NCI-H1436 (cell line): ENCODE measurements around the gene ZBP1.

ENCODE experiments used
- DNase-seq: peaks from one replicate; lab custom pipeline; 2025; lab: John Stamatoyannopoulos, UW

The ZBP1 gene, protein sequence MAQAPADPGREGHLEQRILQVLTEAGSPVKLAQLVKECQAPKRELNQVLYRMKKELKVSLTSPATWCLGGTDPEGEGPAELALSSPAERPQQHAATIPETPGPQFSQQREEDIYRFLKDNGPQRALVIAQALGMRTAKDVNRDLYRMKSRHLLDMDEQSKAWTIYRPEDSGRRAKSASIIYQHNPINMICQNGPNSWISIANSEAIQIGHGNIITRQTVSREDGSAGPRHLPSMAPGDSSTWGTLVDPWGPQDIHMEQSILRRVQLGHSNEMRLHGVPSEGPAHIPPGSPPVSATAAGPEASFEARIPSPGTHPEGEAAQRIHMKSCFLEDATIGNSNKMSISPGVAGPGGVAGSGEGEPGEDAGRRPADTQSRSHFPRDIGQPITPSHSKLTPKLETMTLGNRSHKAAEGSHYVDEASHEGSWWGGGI

DNA sequence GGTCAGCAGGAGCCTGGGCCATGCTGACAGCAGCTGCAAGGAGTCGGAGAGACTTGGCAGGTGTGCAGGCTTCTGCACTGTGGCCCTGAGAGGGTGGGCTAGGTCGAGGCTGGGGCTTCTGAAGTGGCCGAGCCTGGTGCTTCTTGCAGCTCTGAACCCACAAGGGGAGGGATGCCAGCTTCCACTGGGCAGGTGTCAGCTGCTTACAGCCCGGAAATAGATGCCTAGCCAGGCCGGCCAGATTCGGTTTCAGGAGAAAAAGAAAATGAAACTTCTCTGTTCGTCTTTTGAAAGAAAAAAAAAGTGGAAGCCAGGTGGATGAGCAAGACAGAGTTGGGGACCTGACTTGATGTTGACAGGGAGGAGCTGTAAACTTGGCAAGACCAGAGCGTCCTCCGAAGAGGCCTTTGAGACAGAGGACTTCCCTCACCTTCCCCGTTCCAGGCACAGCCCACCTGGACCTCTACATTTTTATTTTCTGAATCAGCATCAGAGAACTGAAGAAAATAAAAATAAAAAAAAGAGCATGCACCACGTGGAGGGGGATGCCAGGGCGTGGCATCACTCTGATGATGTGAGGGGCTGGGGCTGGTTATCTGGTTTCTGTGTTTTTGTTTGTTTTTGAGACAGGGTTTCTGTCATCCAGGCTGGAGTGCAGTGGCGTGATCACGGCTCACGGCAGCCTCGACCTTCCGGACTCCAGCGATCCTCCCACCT is at the start of gene ZBP1:
TSS of gene ZBP1 (minus strand) at position 153 of the 717 bp plus-strand sequence. CDS start at position 22, 131 bp downstream.
- no peak for DNase-seq

DNA sequence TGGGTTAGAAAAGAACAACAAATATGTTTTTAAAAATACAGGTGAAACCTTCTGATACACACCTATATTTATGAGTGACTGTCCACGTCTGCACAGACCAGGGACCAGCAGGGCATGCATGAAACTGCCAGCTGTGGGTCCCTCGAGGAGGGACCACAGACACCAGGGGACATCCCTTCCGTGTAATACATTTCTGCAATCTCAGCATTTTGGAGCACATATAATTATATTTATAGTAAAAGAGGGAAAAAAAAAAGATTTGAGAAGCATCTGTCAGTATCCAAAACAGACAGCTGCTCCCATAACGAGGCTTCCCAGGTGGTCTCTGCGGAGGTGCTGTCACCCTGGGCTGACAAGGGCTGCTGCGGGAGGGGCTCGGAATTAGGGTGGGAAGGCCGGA is 49.4 kb upstream of the ZBP1 start:
- DNase-seq, result no peak

DNA sequence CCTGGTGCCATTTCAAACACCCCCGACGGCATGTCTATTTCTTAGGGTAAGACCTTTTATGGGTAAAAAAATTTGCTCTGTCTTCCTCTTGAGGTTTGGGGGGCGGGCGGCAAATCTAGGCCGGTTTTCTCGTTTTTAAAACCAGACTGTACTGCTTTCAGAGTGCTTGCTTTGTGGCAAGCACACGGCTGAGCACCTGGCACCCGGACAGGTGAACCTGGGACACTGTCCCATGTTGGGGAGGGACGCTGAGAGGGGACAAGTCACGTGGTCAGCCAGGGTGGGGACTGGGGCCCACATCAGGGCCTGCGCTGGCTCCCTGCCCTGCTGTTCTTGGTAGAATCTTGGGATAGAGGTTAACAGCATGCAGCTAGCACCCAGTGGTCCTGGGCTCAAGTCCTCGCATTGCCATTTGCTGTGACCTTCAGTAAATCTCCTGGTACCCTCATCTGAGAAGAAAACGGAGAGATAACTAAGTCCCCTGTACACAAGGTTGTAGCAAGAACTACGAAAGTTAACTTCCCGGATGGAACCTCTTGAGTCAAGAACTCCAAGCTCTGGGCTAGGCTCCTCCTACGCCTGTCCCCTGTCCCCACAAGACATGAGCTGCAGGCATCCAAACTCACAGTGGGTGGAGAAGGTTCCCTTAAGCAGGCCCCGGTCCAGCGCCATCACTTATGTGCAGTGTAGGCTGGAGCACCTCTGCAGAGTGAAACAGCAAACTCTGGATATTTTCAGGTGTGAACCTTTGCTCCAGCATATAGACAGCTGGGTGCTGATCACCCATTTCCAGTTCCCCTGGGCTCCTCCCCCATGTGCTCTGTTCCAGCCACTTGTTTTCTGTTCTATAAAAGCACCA is 47.9 kb upstream of the ZBP1 start:
- DNase-seq, result no peak

DNA sequence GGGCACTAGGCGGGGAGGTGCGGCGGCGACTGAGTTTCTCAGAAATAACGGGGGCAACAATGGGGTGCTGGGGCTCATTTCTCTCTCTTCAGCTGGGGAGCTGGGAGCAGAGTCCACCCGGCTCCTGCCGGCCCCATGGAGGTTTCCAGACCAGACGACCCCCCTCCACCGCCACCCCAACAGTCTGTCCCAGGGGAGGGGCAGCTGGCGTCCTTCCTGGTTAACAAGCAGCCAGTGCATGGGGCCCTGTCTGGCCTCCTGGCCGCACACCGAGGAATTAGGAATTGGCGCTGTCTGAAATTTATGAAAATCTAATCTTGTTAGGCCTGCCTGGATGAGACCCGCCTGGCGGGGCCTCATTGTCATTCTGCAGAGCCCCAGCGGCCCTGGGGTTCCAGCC is 47.2 kb upstream of the ZBP1 start:
- DNase-seq, result no peak

DNA sequence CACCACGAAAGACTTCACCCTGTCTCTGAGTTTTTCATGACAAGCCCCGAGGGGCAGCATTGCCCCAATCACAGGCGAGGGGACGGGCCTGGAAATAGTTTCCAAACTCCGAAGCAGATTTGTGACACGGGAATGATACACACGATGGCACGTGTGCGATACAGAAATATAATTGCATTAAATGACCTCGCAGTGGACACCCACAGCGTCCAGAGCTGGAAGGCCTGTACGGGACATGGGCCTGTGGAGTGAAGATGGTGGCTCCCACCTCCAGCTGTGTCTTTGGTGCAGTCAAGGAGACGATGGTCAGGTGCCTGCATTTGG is 46.6 kb upstream of the ZBP1 start:
- DNase-seq, result no peak

DNA sequence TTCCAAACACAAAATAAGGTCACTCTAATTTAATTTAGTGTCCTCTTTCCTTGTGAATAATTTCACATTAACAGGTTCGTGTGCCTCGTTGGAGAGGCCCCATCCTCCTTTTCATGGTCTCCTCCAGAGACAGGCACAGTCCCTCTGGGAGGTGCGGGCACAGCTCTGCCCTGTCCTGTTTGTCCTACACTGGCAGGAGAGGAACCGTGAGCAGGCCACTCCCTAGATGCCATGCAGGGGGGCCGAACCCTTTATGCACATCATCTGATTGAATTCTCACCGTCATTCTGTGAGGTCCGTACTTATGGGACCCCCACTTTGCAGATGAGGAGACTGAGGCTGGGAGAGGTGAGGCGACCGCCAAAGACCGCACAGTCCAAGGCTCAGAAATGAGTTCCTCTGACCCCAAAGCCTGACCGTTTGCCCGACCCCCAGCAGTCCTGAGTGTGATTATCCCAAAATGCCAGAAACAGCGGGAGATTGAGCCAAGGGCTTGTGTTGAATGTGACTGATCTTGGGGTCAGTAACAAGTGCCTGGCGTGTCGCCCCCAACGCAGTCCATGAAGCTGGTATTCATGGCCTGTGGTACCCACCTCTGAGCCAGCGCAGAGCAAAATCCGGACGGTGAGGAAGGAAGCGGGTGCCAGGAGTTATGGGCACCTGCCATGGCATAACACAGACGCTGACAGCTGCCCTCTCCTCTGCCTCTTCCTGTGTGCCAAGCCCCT is 46.0 kb upstream of the ZBP1 start:
- no peak for DNase-seq

DNA sequence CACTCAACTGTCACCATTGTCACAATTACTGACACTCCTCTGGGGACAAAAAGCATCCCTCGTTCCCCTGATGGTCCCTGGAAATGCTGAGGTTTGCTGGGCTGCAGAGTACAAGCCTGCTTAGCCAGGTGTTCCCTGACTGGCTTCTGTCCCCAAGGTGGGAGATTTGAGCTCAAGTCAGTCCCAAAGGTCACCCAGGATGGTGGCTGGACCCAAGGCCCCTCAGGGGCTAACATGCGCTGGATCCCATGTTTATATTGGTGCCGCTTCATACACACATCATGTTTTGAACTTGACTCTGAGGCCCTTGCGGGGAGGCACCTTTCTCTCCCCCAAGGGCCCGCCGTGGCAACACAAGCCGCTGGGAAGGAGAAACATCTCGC is 45.4 kb upstream of the ZBP1 start:
- no peak for DNase-seq

DNA sequence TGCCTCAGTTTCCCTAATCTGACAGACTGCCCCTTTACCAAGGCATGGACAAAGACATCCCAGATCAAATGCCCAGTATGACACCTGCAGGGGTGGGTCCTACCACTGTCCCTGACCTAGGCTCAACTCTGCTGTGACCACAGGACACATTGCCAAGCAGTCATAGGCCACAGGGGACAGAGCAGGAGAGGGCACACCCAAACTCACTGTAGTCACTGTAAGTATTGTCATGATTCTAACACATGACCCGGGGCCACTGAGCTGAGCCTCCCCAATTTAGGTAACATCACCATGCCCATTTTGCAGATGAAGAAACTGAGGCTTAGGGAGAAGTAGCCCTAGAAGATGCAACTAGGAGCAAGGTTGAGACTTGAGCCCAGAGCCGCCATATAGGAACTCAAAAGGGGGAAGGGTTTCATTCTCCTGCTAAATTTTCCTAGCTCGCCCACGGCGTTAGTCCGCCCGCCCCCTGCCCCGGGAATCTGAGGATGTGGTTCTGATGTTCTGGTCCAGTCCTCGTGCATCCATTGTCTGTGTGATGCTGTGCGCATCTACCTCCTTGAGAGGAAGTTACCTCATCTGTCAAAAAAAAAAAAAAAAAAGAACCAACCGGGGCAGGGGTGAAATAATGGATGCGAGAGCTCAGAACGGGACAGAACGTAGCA is 44.8 kb upstream of the ZBP1 start:
- no peak for DNase-seq

DNA sequence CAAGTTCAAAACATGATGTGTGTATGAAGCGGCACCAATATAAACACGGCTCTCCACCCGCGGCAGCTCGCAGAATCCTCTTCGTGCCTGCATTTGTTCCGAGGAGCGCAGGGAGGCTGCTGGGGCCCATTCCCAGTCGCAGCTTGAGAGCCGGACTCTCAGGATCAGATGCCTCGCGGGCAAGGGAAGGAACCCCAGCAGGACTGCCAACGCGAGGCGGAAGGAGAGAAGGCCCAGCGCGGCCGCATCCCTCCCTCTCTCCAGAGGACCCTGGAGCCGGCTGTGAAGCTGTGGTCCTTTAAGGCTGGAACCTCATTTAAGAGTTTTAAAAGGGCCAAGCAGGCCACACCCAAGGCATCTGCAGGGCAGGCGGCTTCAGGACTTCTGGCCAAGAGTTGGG is 44.2 kb upstream of the ZBP1 start:
- DNase-seq, result no peak

DNA sequence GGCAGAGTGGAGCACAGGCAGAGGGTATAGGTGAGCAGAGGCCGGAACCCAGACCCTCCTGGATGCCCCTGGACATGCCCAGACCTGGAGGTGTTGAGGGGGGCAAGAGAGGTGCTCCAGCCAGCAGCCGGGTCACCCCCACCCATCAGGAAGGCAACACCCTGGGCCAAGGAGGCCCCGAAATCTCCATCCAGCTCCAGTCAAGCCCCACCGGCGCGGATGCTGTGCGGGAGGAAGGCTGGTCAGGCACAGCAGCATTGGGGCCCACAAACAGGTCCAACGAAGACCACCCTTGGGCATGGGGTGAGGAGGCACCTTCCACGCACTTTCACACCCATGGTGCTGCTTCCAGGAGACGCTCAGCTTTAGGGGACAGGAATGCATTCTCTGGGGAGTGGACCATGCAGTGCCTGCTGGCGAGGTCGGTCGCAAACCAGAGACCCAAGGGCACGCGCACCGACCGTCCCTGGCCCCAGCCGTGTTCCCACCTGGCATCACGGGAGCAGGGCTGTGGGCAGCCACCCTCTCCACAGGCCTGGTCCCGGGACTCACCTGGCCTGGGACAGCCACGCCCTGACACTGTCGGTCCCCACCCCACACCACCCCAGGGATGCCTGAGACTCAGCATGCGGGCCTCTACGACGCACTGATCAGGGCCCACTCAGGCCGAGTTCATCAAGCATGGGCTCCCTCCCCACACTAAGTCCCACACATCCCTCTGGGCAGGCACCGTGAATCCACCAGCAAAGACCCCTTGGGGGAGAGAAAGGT is 43.6 kb upstream of the ZBP1 start:
- DNase-seq, result no peak

DNA sequence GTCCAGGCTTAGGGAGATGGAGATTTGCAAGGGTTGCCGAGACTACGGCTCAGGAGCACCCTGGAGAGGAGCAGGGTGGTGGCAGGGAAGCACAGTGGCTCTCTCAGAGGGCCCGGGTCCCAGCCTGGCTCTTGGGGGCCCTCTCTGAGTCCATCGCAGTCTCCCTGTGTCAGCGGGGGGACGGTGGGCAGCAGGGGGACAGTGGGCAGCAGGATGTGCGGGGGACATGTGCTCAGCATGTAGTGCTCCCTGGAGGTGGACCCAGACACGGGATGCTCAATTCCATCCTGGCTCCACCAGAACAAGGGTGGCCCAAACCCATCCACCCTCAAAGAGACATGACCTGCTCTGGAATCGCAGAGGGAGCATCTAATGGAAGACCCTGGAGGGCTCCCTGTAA is 43.0 kb upstream of the ZBP1 start:
- no peak for DNase-seq

DNA sequence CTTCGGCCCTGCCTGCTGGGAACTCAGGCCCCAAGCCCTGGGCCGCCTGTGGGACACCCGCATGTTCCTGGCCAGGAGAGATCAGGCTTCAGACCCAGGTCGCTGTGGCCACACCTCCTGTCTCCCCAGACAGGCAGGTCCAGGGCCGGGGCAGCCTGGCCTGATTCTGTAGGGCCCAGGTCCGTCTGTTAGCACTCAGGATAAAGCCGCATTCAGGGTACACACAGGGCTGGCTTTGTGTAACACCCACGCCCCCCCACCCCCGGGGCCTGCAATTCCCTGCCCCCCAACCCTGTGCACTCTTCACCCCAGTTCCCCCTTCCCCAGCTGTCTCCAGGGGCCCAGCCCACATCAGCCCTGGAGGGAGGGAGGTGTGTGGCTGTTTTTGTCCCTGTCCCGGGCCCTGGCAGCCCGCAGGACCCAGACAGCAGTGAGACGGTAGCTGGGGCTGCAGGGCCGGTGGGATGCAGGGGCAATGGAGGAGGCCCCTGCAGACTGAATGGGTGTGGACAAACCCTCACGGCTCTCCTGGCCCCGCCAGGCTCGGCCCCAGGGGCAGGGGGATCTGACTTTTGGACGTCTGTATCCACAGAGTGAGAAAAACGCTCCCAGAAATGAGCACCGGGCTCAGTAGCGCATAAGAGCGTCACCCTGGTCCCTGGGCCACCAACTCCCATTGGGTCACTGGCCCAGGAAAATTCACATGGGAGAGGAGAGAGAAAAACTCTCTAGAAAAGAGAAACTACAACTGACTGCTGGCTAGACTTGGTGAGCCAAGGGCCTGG is 42.4 kb upstream of the ZBP1 start:
- DNase-seq, result no peak

DNA sequence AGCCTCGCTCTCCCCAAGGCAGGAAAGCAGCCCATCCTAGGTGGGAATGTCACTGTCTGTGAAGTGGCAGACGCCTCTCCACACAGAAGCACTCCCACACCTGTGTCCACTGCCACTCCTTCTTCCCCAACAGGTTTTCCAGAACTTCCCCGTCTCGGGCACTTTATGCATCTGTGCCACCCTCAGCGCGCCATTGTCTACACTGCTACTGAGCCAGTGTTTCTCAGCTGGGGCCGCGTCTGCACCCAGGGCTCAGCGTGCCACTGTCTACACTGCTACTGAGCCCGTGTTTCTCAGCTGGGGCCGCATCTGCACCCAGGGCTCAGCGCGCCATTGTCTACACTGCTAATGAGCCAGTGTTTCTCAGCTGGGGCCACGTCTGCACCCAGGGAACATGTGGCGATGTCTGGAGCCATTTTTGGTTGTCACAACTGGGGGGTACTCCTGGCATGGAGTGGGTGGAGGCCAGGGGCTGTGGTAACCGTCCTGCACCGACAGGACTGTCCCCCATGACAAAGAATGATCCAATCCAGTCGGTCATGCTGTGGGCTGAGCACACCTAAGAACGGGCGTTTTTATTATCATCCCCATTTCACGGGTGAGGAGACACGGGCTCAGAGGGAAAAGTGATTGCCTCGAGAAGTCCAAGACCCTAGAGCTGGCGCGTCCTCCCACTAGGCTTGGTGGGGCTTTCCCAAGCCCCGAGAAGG is 41.7 kb upstream of the ZBP1 start:
- DNase-seq, result no peak

DNA sequence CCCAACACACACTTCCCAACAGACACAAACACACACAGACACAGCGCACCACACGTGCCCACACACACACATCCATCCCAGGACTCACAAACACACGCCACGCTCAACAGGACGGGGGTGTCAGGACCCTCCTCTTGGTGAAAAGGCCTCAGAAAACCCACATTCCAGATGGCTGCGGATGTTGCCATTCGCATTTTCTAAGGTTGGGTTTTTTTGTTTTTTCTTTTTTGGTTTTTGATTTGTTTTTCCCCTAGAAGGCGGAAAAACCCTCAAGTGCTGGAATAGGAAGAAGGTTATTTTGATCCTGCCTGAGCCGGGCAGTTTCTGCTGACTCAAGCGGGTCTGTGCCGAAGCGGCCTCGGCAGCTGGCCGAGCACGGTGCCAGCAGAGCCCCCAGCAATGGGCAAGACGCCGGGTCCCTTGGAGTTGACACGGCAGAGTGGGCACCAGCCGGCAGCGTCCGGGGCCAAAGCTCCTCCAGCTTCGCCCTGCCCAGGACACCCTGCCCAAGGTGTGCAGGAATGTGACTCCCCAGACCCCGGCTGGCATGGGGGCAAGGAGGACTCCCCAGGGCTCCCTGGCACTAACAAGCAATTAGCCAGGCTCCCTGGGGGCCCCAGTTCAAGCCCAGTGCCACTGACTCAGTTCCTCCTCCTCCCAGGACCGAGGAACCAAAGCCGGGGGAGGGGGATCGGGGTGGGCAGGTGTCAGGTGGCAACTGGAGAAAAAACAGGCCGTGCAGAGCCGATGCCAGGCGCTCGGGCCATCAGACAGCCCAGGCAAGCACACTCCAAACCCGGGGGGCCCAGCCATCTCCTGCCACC is 40.9 kb upstream of the ZBP1 start:
- no peak for DNase-seq

DNA sequence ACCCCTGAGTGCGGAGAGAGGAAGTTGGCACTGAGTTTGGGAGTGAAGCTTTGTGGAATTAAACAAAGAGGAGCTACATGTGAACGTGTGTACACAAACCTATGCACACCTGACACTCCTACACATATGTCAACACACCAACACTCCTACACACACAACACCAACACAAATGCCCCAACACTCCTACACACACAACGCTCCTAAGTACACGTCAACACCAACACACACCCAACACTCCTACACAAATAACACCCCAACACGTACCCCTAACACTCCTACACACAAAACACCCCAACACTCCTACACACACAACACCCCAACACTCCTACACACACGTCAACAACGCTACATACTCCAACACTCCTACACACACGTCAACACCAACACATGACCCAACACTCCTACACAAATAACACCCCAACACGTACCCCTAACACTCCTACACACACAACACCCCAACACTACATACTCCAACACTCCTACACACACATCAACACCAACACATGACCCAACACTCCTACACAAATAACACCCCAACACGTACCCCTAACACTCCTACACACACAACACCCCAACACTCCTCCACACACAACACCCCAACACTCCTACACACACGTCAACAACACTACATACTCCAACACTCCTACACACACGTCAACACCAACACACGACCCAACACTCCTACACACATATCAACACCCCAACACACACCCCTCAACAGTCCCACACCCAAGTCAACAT is 40.1 kb upstream of the ZBP1 start:
- DNase-seq, result no peak

DNA sequence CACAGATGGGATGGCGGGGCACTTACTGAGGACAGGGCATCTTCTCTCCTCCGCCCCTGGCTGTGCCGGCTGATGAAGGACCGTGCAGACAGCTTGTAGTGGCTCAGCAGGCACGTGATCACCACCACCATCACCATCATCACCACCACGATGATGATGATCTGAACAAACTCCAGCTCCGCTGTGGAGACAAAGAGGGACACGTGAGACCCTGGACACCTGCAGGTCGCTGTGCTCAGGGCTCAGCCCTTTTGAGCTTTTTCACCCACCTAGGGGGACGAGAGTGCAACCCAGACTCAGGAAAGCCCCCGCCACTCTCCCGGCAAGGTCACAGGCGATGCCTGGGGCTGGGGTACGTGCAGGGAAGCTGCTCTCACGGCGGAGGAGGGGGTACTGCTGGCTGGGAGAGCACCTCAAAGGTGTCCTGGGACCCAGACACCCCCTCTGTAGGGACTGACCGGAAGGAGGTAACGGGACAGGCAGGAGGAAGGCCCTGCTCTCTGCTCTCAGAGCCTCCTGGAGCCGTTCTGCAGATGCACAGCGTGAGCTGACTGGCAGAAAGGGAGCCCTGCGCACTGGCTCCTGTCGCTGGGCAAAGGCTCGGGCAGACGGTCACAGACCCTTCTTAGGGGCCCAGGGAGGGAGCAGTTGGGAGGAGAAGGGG is 39.4 kb upstream of the ZBP1 start:
- DNase-seq, result no peak

DNA sequence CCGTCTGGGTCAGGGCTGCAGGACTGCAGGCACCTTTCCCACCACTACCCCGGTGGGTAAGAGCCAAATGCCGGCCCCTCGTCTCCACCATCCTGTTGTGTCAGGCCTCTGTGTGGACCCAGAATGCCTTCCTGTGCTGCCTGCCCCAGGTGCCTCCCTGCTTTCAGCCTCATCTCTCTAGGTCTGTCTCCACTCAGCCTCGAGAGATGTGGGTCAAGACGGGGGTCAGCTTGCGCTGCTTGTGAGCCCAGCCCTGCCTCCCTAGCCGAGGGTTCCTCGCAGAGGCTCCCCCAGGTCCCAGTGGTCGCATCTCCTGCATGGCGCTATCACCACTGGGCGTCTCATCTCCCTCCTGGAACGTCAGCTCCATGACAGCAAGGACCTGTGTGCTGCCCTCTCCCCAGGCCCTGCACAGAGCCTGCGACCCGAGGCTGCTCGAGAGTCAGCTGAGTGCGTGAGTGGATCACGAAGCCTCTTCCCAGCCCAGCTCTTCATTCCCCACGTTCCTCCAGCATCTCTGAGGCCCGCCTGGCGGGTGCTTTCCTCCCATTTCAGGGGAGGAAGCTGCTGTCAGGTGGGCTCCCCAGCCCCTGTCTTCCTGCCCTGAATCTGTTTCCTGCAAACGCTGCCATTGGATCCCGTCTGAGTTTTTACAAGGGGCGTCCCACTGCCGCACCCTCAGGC is 38.7 kb upstream of the ZBP1 start:
- no peak for DNase-seq
